ENCODE data around the gene FAH. TPM values are rescaled to one million over a fixed set of nuclear protein-coding genes. Genes with fewer than 3 reads are reported as not detected.

The FAH gene
- total and polyA plus RNA-seq, 9 of the 15 experiments (the other 6 are each of a cell fraction or from before 2014, with no cell fraction given): 66.8 to 310 (median 103) TPM

- H3K27ac ChIP-seq (ENCODE audit: extremely low read depth, low read depth, low read length): no peak overlapping the region
- H3K4me1 ChIP-seq (replicated peaks in 1 of 2; ENCODE audit: control insufficient read depth in 2 of 2, insufficient read depth in 2 of 2, low read length in 2 of 2): no peaks in the 10 kb centered on the region
- no peaks in the 10 kb centered on the region for H3K79me2 ChIP-seq (ENCODE audit: control insufficient read depth, insufficient read depth, low read length)
- no peaks in the 10 kb centered on the region; the same call in 1 of the 2 replicates for H3K9me3 ChIP-seq (replicated peaks; ENCODE audit: control insufficient read depth, insufficient read depth, low read depth, low read length)
- H3K9me1 ChIP-seq (ENCODE audit: control insufficient read depth, insufficient read depth, low read length): no peaks in the 10 kb centered on the region
- WGBS (ENCODE audit: insufficient coverage, low coverage, missing lambda C conversion rate): 87% methylated on average over 2 of the region's 2 CpGs
- no peak overlapping the region for H2AFZ ChIP-seq (ENCODE audit: low read depth, low read length)
- H4K20me1 ChIP-seq (replicated peaks; ENCODE audit: control insufficient read depth, insufficient read depth, low read length): no peaks in the 10 kb centered on the region
- DNase-seq (ENCODE audit: extremely low read depth in 1 of 4, low spot score in 3 of 4) (no peak), FAIRE-seq (no peak), ATAC-seq (no peak)
- BruUV-seq (replicated peaks): no TSS peak
- ChIA-PET POLR2A (interaction anchor here (1.0 kb wide), 1 partner anchor 10 kb away, joined by 3 read pairs; no protein-coding TSS in a partner anchor), CTCF (ENCODE audit: low intra/inter-chr PET ratio) (no interaction called here)
- in situ Hi-C loops (cut with MboI) (no loop called here), intact Hi-C loops (cut with micrococcal nuclease) (no loop called here)
- no peak overlapping the region for H3K4me2 ChIP-seq (ENCODE audit: insufficient read depth, low read length)
- no peak overlapping the region for H3K4me3 ChIP-seq
- no peak overlapping the region for H3K9ac ChIP-seq (ENCODE audit: insufficient read depth in 1 of 2, low read depth in 2 of 2, low read length in 2 of 2)
- peaks cover 47% of the 10 kb centered on the region for H3K36me3 ChIP-seq (ENCODE audit: control insufficient read depth, insufficient read depth, low read length)
- no peaks in the 10 kb centered on the region for H3K27me3 ChIP-seq (ENCODE audit: control insufficient read depth in 2 of 2, insufficient read depth in 2 of 2, low read length in 2 of 2)
- no peak for TF ChIP-seq THAP12 (CRISPR knock-in tag; IDR thresholded peaks at IDR 0.05)
- TF ChIP-seq JUN (IDR thresholded peaks at IDR 0.05; ENCODE audit: borderline replicate concordance, low read depth, low read length): no peak
- TF ChIP-seq JUN (CRISPR knock-in tag; IDR thresholded peaks at IDR 0.05; ENCODE audit: borderline replicate concordance): no peak
- TF ChIP-seq NEUROD1 (IDR thresholded peaks at IDR 0.05; ENCODE audit: borderline replicate concordance, low read depth, low read length, partially characterized antibody): no peak
- no peak for TF ChIP-seq IFI16 (CRISPR knock-in tag; IDR thresholded peaks at IDR 0.05)
- no peak for TF ChIP-seq YY1 (IDR thresholded peaks at IDR 0.05; ENCODE audit: borderline replicate concordance in 1 of 3, control insufficient read depth in 1 of 3, extremely low read depth in 1 of 3, insufficient read depth in 3 of 3, insufficient read length in 1 of 3, insufficient replicate concordance in 2 of 3, low read depth in 1 of 3, low read length in 2 of 3)
- no peak for TF ChIP-seq RCOR1 (IDR thresholded peaks at IDR 0.05; ENCODE audit: borderline replicate concordance in 1 of 2, low read depth in 2 of 2, low read length in 2 of 2)
- TF ChIP-seq NR2F6 (CRISPR knock-in tag; IDR thresholded peaks at IDR 0.05): no peak
- no peak for TF ChIP-seq SMARCC2 (IDR thresholded peaks at IDR 0.05; ENCODE audit: low read depth)
- no peak for TF ChIP-seq KLF6 (CRISPR knock-in tag; IDR thresholded peaks at IDR 0.05; ENCODE audit: borderline replicate concordance)
- no peak for TF ChIP-seq AFF1 (IDR thresholded peaks at IDR 0.05; ENCODE audit: low read depth in 1 of 2, partially characterized antibody in 2 of 2)
- TF ChIP-seq TSC22D4 (tag; IDR thresholded peaks at IDR 0.05): no peak
- no peak for TF ChIP-seq ZNF778 (CRISPR knock-in tag; IDR thresholded peaks at IDR 0.05)
- TF ChIP-seq EP300 (IDR thresholded peaks at IDR 0.05; ENCODE audit: low read length): no peak
- TF ChIP-seq NCOA4 (IDR thresholded peaks at IDR 0.05; ENCODE audit: partially characterized antibody): no peak
- TF ChIP-seq ZBTB17 (CRISPR knock-in tag; IDR thresholded peaks at IDR 0.05): no peak
Measured at GRCh38 chr15:80127911-80128310, 24.9 kb upstream of the FAH start.

All from K562 (cell line).